ENCODE measurements around the gene PABPN1. TPM values are rescaled to one million over a fixed set of nuclear protein-coding genes. Genes with fewer than 3 reads are reported as not detected.

PABPN1 gene
- total and polyA plus RNA-seq, 9 of the 15 experiments (the other 6 are each of a cell fraction or from before 2014, with no cell fraction given): 32.6 to 388 (median 178) TPM

DNA sequence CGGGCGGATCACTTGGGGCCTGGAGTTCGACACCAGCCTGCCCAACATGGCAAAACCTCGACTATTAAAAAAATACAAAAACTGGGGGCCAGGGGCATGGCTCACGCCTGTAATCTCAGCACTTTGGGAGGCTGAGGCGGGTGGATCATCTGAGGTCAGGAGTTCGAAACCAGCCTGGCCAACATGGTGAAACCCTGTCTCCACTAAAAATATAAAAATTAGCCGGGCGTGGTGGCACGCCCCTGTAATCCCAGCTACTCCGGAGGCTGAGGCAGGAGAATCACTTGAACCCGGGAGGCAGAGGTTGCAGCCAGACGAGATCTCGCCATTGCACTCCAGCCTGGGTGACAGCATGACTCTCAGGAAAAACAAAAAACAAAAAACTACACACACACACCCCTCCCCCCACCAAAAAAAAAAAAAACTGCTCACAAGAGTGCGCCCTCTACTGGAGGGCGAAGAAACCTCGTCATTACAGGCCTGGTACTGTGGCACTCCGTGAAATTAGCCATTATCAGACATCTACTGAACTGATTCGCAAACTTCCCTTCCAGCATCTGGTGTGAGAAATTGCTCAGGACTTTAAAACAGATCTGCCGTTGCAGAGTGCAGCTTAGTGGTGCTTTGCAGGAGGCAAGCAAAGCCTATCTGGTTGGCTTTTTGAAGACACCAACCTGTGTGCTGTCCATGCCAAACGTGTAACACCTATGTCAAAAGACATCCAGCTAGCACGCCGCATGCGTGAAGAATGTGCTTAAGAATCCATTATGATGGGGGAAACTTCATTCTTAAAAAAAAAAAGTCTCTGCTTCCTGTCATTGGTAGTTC, 26.3 kb upstream of the PABPN1 start (continued):
- TF ChIP-seq SIX5 (IDR thresholded peaks at IDR 0.05; ENCODE audit: borderline replicate concordance in 1 of 2, insufficient read depth in 1 of 2, low read depth in 1 of 2, low read length in 2 of 2) (no peak), HNRNPH1 (optimal IDR thresholded peaks at IDR 0.05; ENCODE audit: low read depth, low read length) (no peak), SMARCA4 (IDR thresholded peaks at IDR 0.05) (peak; percentile 87), SMARCC2 (IDR thresholded peaks at IDR 0.05; ENCODE audit: low read depth) (0 out of 2 replicates have a peak, but pooled peaks have one; percentile 13), SAP30 (IDR thresholded peaks at IDR 0.05; ENCODE audit: borderline replicate concordance, insufficient read depth, low read depth, low read length, poor library complexity, severe bottlenecking) (no peak), SIN3A (IDR thresholded peaks at IDR 0.05; ENCODE audit: borderline replicate concordance in 2 of 2, control insufficient read depth in 1 of 2, low read depth in 2 of 2, low read length in 2 of 2) (no peak), ZNF41 (CRISPR knock-in tag; conservative IDR thresholded peaks at IDR 0.05) (no peak), HMGN3 (IDR thresholded peaks at IDR 0.05; ENCODE audit: borderline replicate concordance, extremely low read depth, insufficient read length, low read depth, low read length) (no peak), ZEB2 (IDR thresholded peaks at IDR 0.05) (peak; percentile 36; the same call in 1 of the 2 replicates), ZNF785 (CRISPR knock-in tag; IDR thresholded peaks at IDR 0.05) (no peak), CREB1 (IDR thresholded peaks at IDR 0.05) (peak; percentile 49; the same call in 1 of the 2 replicates), CREB1 (CRISPR knock-in tag; IDR thresholded peaks at IDR 0.05) (peak; percentile 53; the same call in 1 of the 2 replicates), NFE2L1 (tag; IDR thresholded peaks at IDR 0.05; ENCODE audit: borderline replicate concordance, low read depth) (no peak), ILK (tag; IDR thresholded peaks at IDR 0.05; ENCODE audit: borderline replicate concordance, low read depth) (no peak), DMBX1 (CRISPR knock-in tag; IDR thresholded peaks at IDR 0.05; ENCODE audit: borderline replicate concordance) (0 out of 2 replicates have a peak, but pooled peaks have one; percentile 52), SREBF2 (CRISPR knock-in tag; IDR thresholded peaks at IDR 0.05) (no peak), NFRKB (IDR thresholded peaks at IDR 0.05; ENCODE audit: low read depth) (no peak), ZNF146 (CRISPR knock-in tag; IDR thresholded peaks at IDR 0.05; ENCODE audit: unreplicated experiment) (no peak)
- TF ChIP-seq, protein P1, sequence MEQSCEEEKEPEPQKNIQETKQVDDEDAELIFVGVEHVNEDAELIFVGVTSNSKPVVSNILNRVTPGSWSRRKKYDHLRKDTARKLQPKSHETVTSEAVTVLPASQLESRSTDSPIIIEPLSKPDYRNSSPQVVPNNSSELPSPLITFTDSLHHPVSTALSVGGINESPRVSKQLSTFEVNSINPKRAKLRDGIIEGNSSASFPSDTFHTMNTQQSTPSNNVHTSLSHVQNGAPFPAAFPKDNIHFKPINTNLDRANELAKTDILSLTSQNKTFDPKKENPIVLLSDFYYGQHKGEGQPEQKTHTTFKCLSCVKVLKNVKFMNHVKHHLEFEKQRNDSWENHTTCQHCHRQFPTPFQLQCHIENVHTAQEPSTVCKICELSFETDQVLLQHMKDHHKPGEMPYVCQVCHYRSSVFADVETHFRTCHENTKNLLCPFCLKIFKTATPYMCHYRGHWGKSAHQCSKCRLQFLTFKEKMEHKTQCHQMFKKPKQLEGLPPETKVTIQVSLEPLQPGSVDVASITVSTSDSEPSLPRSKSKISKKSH (CRISPR knock-in tag; IDR thresholded peaks at IDR 0.05): no peak
- TF ChIP-seq, protein P2, sequence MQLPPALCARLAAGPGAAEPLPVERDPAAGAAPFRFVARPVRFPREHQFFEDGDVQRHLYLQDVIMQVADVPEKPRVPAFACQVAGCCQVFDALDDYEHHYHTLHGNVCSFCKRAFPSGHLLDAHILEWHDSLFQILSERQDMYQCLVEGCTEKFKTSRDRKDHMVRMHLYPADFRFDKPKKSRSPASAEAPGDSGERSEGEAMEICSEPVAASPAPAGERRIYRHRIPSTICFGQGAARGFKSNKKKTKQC (CRISPR knock-in tag; IDR thresholded peaks at IDR 0.05): no peak
- TF ChIP-seq, protein P3, sequence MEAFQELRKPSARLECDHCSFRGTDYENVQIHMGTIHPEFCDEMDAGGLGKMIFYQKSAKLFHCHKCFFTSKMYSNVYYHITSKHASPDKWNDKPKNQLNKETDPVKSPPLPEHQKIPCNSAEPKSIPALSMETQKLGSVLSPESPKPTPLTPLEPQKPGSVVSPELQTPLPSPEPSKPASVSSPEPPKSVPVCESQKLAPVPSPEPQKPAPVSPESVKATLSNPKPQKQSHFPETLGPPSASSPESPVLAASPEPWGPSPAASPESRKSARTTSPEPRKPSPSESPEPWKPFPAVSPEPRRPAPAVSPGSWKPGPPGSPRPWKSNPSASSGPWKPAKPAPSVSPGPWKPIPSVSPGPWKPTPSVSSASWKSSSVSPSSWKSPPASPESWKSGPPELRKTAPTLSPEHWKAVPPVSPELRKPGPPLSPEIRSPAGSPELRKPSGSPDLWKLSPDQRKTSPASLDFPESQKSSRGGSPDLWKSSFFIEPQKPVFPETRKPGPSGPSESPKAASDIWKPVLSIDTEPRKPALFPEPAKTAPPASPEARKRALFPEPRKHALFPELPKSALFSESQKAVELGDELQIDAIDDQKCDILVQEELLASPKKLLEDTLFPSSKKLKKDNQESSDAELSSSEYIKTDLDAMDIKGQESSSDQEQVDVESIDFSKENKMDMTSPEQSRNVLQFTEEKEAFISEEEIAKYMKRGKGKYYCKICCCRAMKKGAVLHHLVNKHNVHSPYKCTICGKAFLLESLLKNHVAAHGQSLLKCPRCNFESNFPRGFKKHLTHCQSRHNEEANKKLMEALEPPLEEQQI (IDR thresholded peaks at IDR 0.05): no peak; the same call in 1 of the 2 replicates

Data from K562 (cell line).